GM12801 (cell line): ENCODE measurements around the gene STXBP3.

ENCODE experiments used
- CTCF ChIP-seq: IDR thresholded peaks from one replicate; pipeline ENCODE4 v1.5.1; 2011; ENCODE audit warnings: control low read depth; ENCODE audit not compliant: insufficient read length; ENCODE audit errors: extremely low read depth

STXBP3 gene

GRCh38 chr1:108746382-108747170 lies at the start of gene STXBP3:
Gene STXBP3, plus strand, starts transcription at chr1:108746674. Its CDS starts 64 bp downstream, at chr1:108746738.
- peak; percentile 69 for TF ChIP-seq CTCF

GRCh38 chr1:108699375-108700332 lies 46.8 kb upstream of the STXBP3 start:
- no peak for TF ChIP-seq CTCF

- no peak for TF ChIP-seq CTCF
Observed at GRCh38 chr1:108701176-108701849, 45.2 kb upstream of the STXBP3 start.

- TF ChIP-seq CTCF, result no peak
Observed at GRCh38 chr1:108703939-108704338, 42.5 kb upstream of the STXBP3 start.

- no peak for TF ChIP-seq CTCF
Observed at GRCh38 chr1:108704496-108704895, 42.0 kb upstream of the STXBP3 start.

GRCh38 chr1:108706643-108707042 lies 39.8 kb upstream of the STXBP3 start:
- no peak for TF ChIP-seq CTCF
